Measurements from ENCODE around the gene CNOT9. TPM values are rescaled to one million over a fixed set of nuclear protein-coding genes. Genes with fewer than 3 reads are reported as not detected.

Gene CNOT9
- total RNA-seq, 1 donor from 2014 or later, result 20.9 TPM

DNA sequence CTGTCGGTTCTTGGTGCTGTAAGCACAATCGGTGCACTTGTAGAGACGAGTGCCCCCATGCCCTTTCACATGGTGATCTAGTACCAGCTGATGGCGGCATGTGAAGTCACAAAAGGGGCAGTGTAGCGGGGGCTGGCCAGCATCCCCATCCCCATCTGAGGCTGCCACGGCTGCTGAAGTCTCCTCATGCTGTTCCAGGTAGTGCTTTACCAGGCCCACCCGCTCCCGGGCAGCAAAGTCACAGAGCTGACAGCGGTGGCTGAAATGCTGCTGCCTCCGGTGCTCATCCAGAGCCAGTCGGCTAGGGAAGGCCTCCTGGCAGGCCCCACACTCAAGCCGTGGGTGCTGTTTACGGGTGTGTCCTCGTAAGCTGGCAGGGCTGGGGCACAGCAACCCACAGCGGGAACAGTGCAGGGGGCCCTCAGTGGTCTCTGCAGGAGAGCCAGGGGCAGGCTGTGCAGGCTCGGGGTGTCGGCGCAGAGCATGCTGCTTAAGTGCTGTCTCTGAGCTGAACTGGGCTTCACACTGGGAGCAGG lies 73.5 kb downstream of the CNOT9 start:
- no peak for DNase-seq (ENCODE audit: low spot score)
- intact Hi-C loops (cut with DNase I), result loop anchor here (10.0 kb wide), 1 partner anchor 347 kb away; the partner anchor contains the start of gene TMBIM1

DNA sequence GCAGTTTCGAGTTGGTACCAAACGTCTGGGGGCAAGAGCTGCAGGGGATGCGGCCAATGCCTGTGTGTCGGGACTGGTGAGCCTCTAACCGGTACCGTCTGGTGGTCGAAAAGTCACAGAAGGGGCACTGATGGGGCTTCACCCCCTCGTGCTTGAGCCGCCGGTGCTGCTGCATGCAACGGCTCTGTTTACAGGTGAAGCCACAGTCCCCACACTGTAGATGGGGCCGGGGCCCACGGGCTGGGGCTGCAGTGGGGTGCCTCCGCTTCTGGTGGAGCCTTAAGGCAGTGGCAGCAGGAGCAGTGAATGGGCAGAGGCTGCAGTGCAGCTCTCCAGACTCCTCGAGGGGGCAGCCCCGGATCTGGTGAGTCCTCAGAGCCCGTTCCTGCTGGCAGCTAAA lies 74.1 kb downstream of the CNOT9 start:
- intact Hi-C loops (cut with DNase I), result loop anchor here (10.0 kb wide), 1 partner anchor 348 kb away; the partner anchor contains the start of gene TMBIM1

DNA sequence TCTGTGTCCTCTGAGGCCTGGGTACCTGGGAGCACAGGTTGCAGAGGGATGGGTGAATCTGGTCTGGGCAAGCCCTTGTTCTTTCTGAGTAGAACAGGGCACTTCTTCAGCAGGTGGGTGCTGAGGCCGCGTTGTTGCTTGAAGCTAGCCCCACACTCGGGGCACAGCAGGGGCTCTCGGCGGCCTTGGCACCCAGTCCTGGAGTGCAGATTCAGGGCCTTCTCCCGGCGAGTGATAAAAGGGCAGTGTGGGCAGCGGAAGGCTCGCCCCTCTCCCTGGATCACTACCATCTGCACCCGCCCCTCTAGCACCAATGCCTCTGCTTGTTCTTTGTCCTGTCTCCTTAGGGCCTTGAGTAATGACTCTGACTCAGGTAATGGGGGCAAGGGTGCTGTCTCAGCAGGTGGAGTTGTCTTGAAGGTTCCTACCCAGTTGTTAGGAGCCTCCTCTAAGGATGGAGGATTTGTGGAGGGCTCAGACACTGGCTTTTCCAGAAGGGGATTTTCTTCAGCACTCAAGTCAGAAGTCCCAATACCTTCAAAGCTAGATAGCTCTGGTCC lies 75.2 kb downstream of the CNOT9 start:
- DNase-seq (ENCODE audit: low spot score), result no peak
- intact Hi-C loops (cut with DNase I), result loop anchor here (10.0 kb wide), 1 partner anchor 349 kb away; the partner anchor contains the start of gene TMBIM1

More for the DNA sequence above, 74.1 kb downstream of the CNOT9 start:
- no peak for DNase-seq (ENCODE audit: low spot score)

DNA sequence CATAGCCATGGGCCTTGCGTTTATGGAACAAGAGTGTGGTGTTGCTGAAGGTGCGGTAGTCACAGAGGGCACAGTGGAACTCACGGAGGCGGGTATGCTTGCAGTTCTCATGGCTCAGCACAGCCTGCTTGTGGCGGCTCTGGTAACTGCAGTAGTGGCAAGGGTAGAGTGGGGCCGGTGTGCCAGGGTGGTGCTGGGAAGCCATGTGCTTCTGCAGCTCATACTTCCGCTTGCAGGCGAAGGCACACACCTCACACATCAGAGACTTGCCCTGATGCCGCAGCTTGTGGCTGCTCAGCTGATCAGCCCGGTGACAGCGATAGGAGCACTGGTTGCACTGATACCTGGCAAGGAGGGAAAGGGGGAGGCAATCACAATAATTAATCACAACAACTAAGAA lies 76.1 kb downstream of the CNOT9 start:
- intact Hi-C loops (cut with DNase I), result loop anchor here (5.0 to 10.0 kb wide), 2 partner anchors 77 to 350 kb away; partner anchors contain the start of genes CNOT9, TMBIM1 and USP37

DNA sequence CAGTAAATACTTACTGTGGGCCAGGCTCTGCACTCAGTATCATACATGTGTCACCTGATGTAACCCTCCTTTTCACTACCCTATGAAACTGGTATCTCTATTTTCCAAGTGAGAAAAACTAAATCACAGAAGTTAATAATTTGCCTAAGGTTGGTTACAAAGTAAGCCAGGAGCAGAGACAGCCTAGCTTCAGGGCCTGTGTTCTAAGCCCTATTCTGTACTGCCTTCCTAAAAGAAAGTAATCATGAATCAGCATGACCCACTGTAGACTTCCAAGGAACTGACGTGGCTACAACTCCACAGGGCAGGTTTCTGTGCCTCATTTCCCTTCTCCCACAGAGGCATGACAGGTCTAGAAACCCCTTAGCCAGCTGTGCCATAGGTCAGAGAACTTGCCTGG lies 76.5 kb downstream of the CNOT9 start:
- no peak for DNase-seq (ENCODE audit: low spot score)
- intact Hi-C loops (cut with DNase I), result loop anchor here (5.0 to 10.0 kb wide), 2 partner anchors 78 to 350 kb away; partner anchors contain the start of genes CNOT9, TMBIM1 and USP37

More for the DNA sequence above, 76.1 kb downstream of the CNOT9 start:
- no peak for DNase-seq (ENCODE audit: low spot score)

Other genes with a start within 250 kb of the CNOT9 start
- not detected for gene CATIP, start 212.0 kb upstream of the CNOT9 start, total RNA-seq
- 6.4 TPM for gene SLC11A1, start 186.6 kb upstream of the CNOT9 start, total RNA-seq
- 100 TPM for gene CTDSP1, start 169.0 kb upstream of the CNOT9 start, total RNA-seq
- not detected for gene VIL1, start 149.7 kb upstream of the CNOT9 start, total RNA-seq
- gene USP37, start 488 bp upstream of the CNOT9 start, total RNA-seq, result 7.1 TPM
- gene PLCD4, start 39.1 kb downstream of the CNOT9 start, total RNA-seq, result 0.67 TPM
- 21.3 TPM for gene ZNF142, start 90.8 kb downstream of the CNOT9 start, total RNA-seq
- gene BCS1L, start 90.8 kb downstream of the CNOT9 start, total RNA-seq, result 36.1 TPM
- 17.5 TPM for gene RNF25, start 103.2 kb downstream of the CNOT9 start, total RNA-seq
- 9.0 TPM for gene STK36, start 103.2 kb downstream of the CNOT9 start, total RNA-seq
- 8.6 TPM for gene TTLL4, start 142.0 kb downstream of the CNOT9 start, total RNA-seq
- 5.2 TPM for gene CYP27A1, start 213.3 kb downstream of the CNOT9 start, total RNA-seq

Data from cardiac septum (tissue), 1 donor.